Panc1 (cell line): ENCODE data around the gene EMILIN2. TPM values are rescaled to one million over a fixed set of nuclear protein-coding genes. Genes with fewer than 3 reads are reported as not detected.

Experiments used
- ATAC-seq: fragments of 200-7000 bp; cut with Tn5 transposase; 2 replicates; pipeline ENCODE4 v1.9.1; 2020; ENCODE audit warnings: mild to moderate bottlenecking, moderate library complexity
- BruUV-seq: library from RNA; stranded (reverse); fragments of 400-500 nt; replicated peaks from 2 replicates; lab custom pipeline; 2021; lab: Mats Ljungman, UMichigan
- CTCF ChIA-PET: fragments of 300-600 bp; sonication (Branson Sonifier 250); formaldehyde crosslinking; loops from one replicate; lab custom pipeline; 2022; ENCODE audit warnings: antibody characterized with exemption; lab: Charles Lee
- POLR2A ChIA-PET: fragments of 300-600 bp; sonication (Branson Sonifier 250); formaldehyde crosslinking; loops from one replicate; lab custom pipeline; 2022; ENCODE audit warnings: antibody characterized with exemption; lab: Charles Lee
- DNase-seq: peaks from one replicate; pipeline ENCODE4 v3.0.0-alpha.2; 2010; ENCODE audit warnings: low read depth, low spot score
- H3K27ac ChIP-seq: 2 replicates; pipeline ENCODE4 v1.5.1; 2011; ENCODE audit warnings: mild to moderate bottlenecking, low read length, inconsistent platforms
- H3K27me3 ChIP-seq: fragments of 200-500 bp; sonication (Bioruptor generic); 2 replicates; pipeline ENCODE4 v1.6.0; 2014; ENCODE audit warnings: low read length, inconsistent platforms; ENCODE audit not compliant: control insufficient read depth, insufficient read depth
- H3K36me3 ChIP-seq: fragments of 200-500 bp; sonication (Bioruptor generic); 2 replicates; pipeline ENCODE4 v1.5.1; 2014; ENCODE audit warnings: inconsistent platforms, mild to moderate bottlenecking, low read length, moderate library complexity; ENCODE audit not compliant: control insufficient read depth, insufficient read depth
- H3K4me1 ChIP-seq: 2 replicates; pipeline ENCODE4 v1.5.1; 2011; ENCODE audit warnings: inconsistent platforms, mild to moderate bottlenecking, low read length, moderate library complexity; ENCODE audit not compliant: control insufficient read depth, insufficient read depth
- H3K4me3 ChIP-seq, 2 experiments: 2 replicates each; pipeline ENCODE4 v1.5.1; 2011 to 2012; ENCODE audit warnings: low read depth in 2 of 2, low read length in 2 of 2, mild to moderate bottlenecking in 2 of 2, inconsistent platforms in 1 of 2, moderate library complexity in 1 of 2
- H3K9me3 ChIP-seq: fragments of 200-500 bp; sonication (Bioruptor generic); 2 replicates; pipeline ENCODE4 v1.5.1; 2014; ENCODE audit warnings: low read depth, mild to moderate bottlenecking, inconsistent platforms, low read length, moderate library complexity; ENCODE audit not compliant: control insufficient read depth, insufficient read depth
- POLR2AphosphoS5 ChIP-seq: IDR thresholded peaks from 2 replicates; pipeline ENCODE4 v1.6.1; 2012; ENCODE audit warnings: mild to moderate bottlenecking, low read depth, low read length, moderate library complexity
- REST ChIP-seq, 2 experiments: IDR thresholded peaks; 2 replicates each; pipeline ENCODE4 v1.6.1; 2011 to 2012; ENCODE audit warnings: low read depth in 2 of 2, control low read depth in 1 of 2, low read length in 1 of 2, mild to moderate bottlenecking in 1 of 2, moderate library complexity in 1 of 2; ENCODE audit not compliant: insufficient read depth in 1 of 2
- SIN3A ChIP-seq: IDR thresholded peaks from 2 replicates; pipeline ENCODE4 v1.6.1; 2012; ENCODE audit warnings: low read depth, mild to moderate bottlenecking, low read length, moderate library complexity, borderline replicate concordance; ENCODE audit not compliant: insufficient read depth
- TCF7L2 ChIP-seq: IDR thresholded peaks from 2 replicates; pipeline ENCODE4 v1.6.1; 2011; ENCODE audit warnings: mild to moderate bottlenecking, low read depth, low read length, inconsistent platforms
- in situ Hi-C: cut with HindIII; loops from 2 replicates; pipeline ENCODE4 v1.10.0; 2016; ENCODE audit warnings: low sequenced_read_pairs, low pct_unique_long_range_greater_than_20kb
- intact Hi-C: fragments of 100-400 bp; cut with micrococcal nuclease; formaldehyde crosslinking; loops from one replicate; pipeline ENCODE4 v1.10.0; 2022; ENCODE audit not compliant: unreplicated experiment
- total RNA-seq: library from RNA; stranded (reverse); gene quantifications from one replicate; pipeline ENCODE4 v1.2.1, GENCODE V29; 2021; ENCODE audit not compliant: unreplicated experiment
- TF ChIP-seq, protein P1 (sequence below): fragments of 450-650 bp; IDR thresholded peaks from 2 replicates; pipeline ENCODE4 v1.5.1; 2017; ENCODE audit warnings: mild to moderate bottlenecking

EMILIN2 gene
- total RNA-seq, 1 experiment from 2014 or later: 18.3 TPM

DNA sequence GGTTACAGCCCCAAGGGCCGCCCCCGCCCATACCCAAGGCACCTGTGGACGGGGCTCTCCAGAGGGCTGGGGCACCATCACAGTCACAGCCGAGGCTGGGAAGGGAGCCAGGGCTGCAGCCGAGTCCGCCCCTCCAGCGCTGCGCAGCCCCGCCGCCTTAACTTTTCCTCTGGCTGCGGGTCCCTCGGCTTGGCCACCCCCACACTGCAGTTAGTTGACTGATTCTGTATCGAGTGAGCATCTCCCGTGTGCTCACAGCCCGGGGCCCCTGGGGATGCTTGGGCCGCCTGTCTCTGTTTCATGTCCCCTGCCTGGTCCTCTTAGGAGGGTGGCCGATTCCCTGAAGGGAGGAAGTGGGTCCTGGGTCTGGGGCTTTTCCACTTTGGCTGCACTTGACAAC is 33.7 kb downstream of the EMILIN2 start:
- no peak for DNase-seq
- H3K4me3 ChIP-seq: no peak overlapping the region
- BruUV-seq: no TSS peak
- POLR2A ChIA-PET: interaction anchor here (0.5 kb wide), 1 partner anchor 50 kb away, joined by 6 read pairs; no protein-coding TSS in a partner anchor
- intact Hi-C loops: no loop called here
- TF ChIP-seq TCF7L2 (no peak), POLR2AphosphoS5 (no peak), SIN3A (no peak), REST (IDR thresholded peaks at IDR 0.05; ENCODE audit: insufficient read depth in 1 of 2, low read depth in 2 of 2, low read length in 1 of 2) (no peak)
- TF ChIP-seq, protein P1, sequence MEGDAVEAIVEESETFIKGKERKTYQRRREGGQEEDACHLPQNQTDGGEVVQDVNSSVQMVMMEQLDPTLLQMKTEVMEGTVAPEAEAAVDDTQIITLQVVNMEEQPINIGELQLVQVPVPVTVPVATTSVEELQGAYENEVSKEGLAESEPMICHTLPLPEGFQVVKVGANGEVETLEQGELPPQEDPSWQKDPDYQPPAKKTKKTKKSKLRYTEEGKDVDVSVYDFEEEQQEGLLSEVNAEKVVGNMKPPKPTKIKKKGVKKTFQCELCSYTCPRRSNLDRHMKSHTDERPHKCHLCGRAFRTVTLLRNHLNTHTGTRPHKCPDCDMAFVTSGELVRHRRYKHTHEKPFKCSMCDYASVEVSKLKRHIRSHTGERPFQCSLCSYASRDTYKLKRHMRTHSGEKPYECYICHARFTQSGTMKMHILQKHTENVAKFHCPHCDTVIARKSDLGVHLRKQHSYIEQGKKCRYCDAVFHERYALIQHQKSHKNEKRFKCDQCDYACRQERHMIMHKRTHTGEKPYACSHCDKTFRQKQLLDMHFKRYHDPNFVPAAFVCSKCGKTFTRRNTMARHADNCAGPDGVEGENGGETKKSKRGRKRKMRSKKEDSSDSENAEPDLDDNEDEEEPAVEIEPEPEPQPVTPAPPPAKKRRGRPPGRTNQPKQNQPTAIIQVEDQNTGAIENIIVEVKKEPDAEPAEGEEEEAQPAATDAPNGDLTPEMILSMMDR: no peak
- H3K27ac ChIP-seq: no peak overlapping the region
- no peaks in the 10 kb centered on the region for H3K27me3 ChIP-seq
- H3K36me3 ChIP-seq: no peaks in the 10 kb centered on the region
- no peaks in the 10 kb centered on the region for H3K4me1 ChIP-seq
- ATAC-seq: no peak
- in situ Hi-C loops: no loop called here
- CTCF ChIA-PET: no interaction called here
- no peaks in the 10 kb centered on the region for H3K9me3 ChIP-seq

- Histone ChIP-seq H3K4me3 (no peak overlapping the region), H3K9me3 (no peaks in the 10 kb centered on the region), H3K4me1 (no peaks in the 10 kb centered on the region), H3K27ac (no peak overlapping the region), H3K27me3 (no peaks in the 10 kb centered on the region; the same call in 1 of the 2 replicates), H3K36me3 (no peaks in the 10 kb centered on the region)
- ChIA-PET POLR2A (no interaction called here), CTCF (no interaction called here)
- ATAC-seq: no peak
- intact Hi-C loops (no loop called here), in situ Hi-C loops (no loop called here)
- no peak for DNase-seq
- TF ChIP-seq SIN3A (no peak), TCF7L2 (no peak), POLR2AphosphoS5 (no peak), REST (IDR thresholded peaks at IDR 0.05; ENCODE audit: insufficient read depth in 1 of 2, low read depth in 2 of 2, low read length in 1 of 2) (no peak)
- TF ChIP-seq, protein P1: no peak
- BruUV-seq: no TSS peak
Measured at GRCh38 chr18:2881088-2881839, 34.5 kb downstream of the EMILIN2 start.
